Measurements from ENCODE around the gene ASB6.
A peak's percentile ranks its signal among the peaks of the same experiment; 100 is the strongest.

The ASB6 gene

DNA sequence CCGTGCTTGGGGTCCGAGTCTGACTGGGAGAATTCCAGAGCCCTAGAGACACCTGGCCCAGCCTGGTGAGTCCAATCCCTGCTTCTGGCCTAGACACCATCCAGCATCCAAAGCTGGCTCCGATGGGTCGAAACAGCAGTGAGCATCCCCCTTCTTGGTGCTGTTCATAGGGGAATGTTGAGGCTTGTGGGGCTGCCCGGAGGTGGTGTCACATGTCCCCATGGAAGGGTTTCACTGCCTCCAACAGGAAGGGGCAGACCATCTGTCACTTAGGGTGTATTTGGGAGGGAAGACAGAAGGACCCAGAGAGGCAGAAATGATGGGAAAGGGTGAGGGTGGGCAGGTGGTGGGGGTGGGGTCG is 34.9 kb downstream of the ASB6 start:
- Histone ChIP-seq H3K4me1 (ENCODE audit: insufficient read depth, low read length, poor library complexity, severe bottlenecking) (peaks cover 27% of the 10 kb centered on the region), H2AFZ (ENCODE audit: low read length) (peak overlapping the region; percentile 56; the same call in 1 of the 2 replicates), H3K36me3 (ENCODE audit: insufficient read depth, low read length) (no peaks in the 10 kb centered on the region), H3K4me3 (ENCODE audit: low read length, poor library complexity, severe bottlenecking) (no peak overlapping the region), H3K79me2 (ENCODE audit: insufficient read depth, low read length) (no peaks in the 10 kb centered on the region), H3K4me2 (ENCODE audit: low read depth, low read length, poor library complexity, severe bottlenecking) (peak overlapping the region; percentile 55), H3K9me3 (ENCODE audit: insufficient read depth, low read depth, low read length) (no peaks in the 10 kb centered on the region), H3K9ac (ENCODE audit: low read depth, low read length, poor library complexity, severe bottlenecking) (peak overlapping the region; percentile 48), H3K9me2 (replicated peaks; ENCODE audit: low read depth, low read length) (no peaks in the 10 kb centered on the region), H3F3A (ENCODE audit: low read depth) (no peaks in the 10 kb centered on the region), H4K20me1 (ENCODE audit: insufficient read depth, low read length, poor library complexity, severe bottlenecking) (no peaks in the 10 kb centered on the region), H3K27me3 (ENCODE audit: insufficient read depth, low read length, poor library complexity, severe bottlenecking) (no peaks in the 10 kb centered on the region)
- TF ChIP-seq, protein P1, sequence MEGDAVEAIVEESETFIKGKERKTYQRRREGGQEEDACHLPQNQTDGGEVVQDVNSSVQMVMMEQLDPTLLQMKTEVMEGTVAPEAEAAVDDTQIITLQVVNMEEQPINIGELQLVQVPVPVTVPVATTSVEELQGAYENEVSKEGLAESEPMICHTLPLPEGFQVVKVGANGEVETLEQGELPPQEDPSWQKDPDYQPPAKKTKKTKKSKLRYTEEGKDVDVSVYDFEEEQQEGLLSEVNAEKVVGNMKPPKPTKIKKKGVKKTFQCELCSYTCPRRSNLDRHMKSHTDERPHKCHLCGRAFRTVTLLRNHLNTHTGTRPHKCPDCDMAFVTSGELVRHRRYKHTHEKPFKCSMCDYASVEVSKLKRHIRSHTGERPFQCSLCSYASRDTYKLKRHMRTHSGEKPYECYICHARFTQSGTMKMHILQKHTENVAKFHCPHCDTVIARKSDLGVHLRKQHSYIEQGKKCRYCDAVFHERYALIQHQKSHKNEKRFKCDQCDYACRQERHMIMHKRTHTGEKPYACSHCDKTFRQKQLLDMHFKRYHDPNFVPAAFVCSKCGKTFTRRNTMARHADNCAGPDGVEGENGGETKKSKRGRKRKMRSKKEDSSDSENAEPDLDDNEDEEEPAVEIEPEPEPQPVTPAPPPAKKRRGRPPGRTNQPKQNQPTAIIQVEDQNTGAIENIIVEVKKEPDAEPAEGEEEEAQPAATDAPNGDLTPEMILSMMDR (conservative IDR thresholded peaks at IDR 0.05; ENCODE audit: low read length), result no peak
- TF ChIP-seq EZH2phosphoT487 (IDR thresholded peaks at IDR 0.05; ENCODE audit: borderline replicate concordance), result no peak

GRCh38 chr9:129606161-129607026 is 35.6 kb downstream of the ASB6 start:
- Histone ChIP-seq H3K4me3 (ENCODE audit: low read length, poor library complexity, severe bottlenecking) (no peak overlapping the region), H3K79me2 (ENCODE audit: insufficient read depth, low read length) (no peaks in the 10 kb centered on the region), H3K9me3 (ENCODE audit: insufficient read depth, low read depth, low read length) (no peaks in the 10 kb centered on the region), H3K4me1 (ENCODE audit: insufficient read depth, low read length, poor library complexity, severe bottlenecking) (peaks cover 27% of the 10 kb centered on the region), H3K9me2 (replicated peaks; ENCODE audit: low read depth, low read length) (no peaks in the 10 kb centered on the region), H3K4me2 (ENCODE audit: low read depth, low read length, poor library complexity, severe bottlenecking) (peak overlapping the region; percentile 55), H3K27me3 (ENCODE audit: insufficient read depth, low read length, poor library complexity, severe bottlenecking) (no peaks in the 10 kb centered on the region), H3K9ac (ENCODE audit: low read depth, low read length, poor library complexity, severe bottlenecking) (peak overlapping the region; percentile 48), H4K20me1 (ENCODE audit: insufficient read depth, low read length, poor library complexity, severe bottlenecking) (no peaks in the 10 kb centered on the region), H2AFZ (ENCODE audit: low read length) (no peak overlapping the region), H3F3A (ENCODE audit: low read depth) (no peaks in the 10 kb centered on the region), H3K36me3 (ENCODE audit: insufficient read depth, low read length) (no peaks in the 10 kb centered on the region)
- TF ChIP-seq, protein P1 (conservative IDR thresholded peaks at IDR 0.05; ENCODE audit: low read length), result no peak
- no peak for TF ChIP-seq EZH2phosphoT487 (IDR thresholded peaks at IDR 0.05; ENCODE audit: borderline replicate concordance)

DNA sequence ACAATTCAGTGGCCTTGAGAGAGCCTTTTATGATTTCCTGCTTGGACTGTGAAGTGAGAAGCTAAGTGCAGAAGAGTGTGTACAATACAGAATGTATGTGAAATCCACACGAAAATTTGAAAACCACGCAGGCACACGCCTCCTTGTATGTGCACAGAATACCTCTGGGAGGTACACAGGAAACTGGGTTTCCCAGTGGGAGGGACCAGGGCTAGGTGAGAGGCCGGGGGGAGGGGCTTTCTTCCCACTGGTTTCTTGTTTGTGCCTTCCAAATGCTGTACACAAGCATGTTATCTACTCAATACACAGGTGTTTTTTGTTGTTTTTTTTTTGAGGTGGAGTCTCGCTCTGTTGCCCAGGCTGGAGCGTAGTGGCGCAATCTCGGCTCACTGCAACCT is 37.2 kb downstream of the ASB6 start:
- TF ChIP-seq, protein P1 (conservative IDR thresholded peaks at IDR 0.05; ENCODE audit: low read length), result no peak
- no peak for TF ChIP-seq EZH2phosphoT487 (IDR thresholded peaks at IDR 0.05; ENCODE audit: borderline replicate concordance)
- H4K20me1 ChIP-seq (ENCODE audit: insufficient read depth, low read length, poor library complexity, severe bottlenecking), result no peaks in the 10 kb centered on the region
- H3K4me2 ChIP-seq (ENCODE audit: low read depth, low read length, poor library complexity, severe bottlenecking), result no peak overlapping the region
- H3F3A ChIP-seq (ENCODE audit: low read depth), result no peaks in the 10 kb centered on the region
- no peak overlapping the region for H3K9ac ChIP-seq (ENCODE audit: low read depth, low read length, poor library complexity, severe bottlenecking)
- H3K4me1 ChIP-seq (ENCODE audit: insufficient read depth, low read length, poor library complexity, severe bottlenecking), result peaks cover 23% of the 10 kb centered on the region
- no peaks in the 10 kb centered on the region for H3K36me3 ChIP-seq (ENCODE audit: insufficient read depth, low read length)
- H3K27me3 ChIP-seq (ENCODE audit: insufficient read depth, low read length, poor library complexity, severe bottlenecking), result no peaks in the 10 kb centered on the region
- H2AFZ ChIP-seq (ENCODE audit: low read length), result no peak overlapping the region
- H3K79me2 ChIP-seq (ENCODE audit: insufficient read depth, low read length), result no peaks in the 10 kb centered on the region
- no peak overlapping the region for H3K4me3 ChIP-seq (ENCODE audit: low read length, poor library complexity, severe bottlenecking)
- H3K9me3 ChIP-seq (ENCODE audit: insufficient read depth, low read depth, low read length), result no peaks in the 10 kb centered on the region
- no peaks in the 10 kb centered on the region for H3K9me2 ChIP-seq (replicated peaks; ENCODE audit: low read depth, low read length)

All from Loucy (cell line).